ENCODE measurements around the gene CSMD2.

The CSMD2 gene

GRCh38 chr1:33768821-33769220, 396.2 kb downstream of the CSMD2 start:
- in situ Hi-C loops (cut with HindIII; ENCODE audit: low pct_ligation_motif_present, low pct_unique_long_range_greater_than_20kb, low sequenced_read_pairs), result no loop called here
- no peak for DNase-seq

DNA sequence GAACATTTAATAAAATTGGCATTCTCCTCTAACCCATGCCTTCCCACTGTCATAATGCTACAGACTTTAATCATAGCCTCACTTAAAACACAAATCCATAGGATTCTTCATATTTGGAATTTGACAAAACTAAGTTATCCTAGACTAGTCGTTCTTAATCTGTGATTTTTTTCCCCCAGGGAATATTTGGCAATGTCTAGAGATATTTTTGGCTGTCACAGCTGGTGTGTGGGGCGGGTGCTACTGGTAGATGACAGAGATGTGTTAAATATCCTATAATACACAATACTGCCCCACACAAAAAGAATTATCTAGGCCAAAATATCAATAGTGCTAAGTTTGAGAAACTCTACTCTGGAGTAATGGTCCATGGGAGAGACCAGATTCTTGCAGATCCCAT, 396.9 kb downstream of the CSMD2 start:
- in situ Hi-C loops (cut with HindIII; ENCODE audit: low pct_ligation_motif_present, low pct_unique_long_range_greater_than_20kb, low sequenced_read_pairs), result no loop called here
- no peak for DNase-seq

DNA sequence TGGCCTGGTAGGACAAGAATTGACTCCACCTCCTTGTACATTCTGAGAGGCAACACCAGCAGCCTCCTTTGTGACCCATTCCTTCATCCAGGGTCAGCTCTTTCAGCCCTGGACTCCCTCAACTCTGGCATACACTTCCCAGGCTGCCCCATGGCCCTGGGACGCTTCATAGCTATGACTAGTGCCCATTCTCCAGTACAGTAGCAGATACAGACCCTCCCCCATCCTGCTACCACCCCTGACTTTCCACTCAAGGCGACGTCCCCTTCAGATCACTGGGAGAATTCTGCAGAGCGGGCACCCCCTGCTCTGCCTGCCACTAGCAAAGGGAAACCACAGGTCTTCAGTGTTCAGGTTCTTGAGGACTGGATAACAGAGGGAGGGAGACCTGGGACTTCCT, 400.9 kb downstream of the CSMD2 start:
- in situ Hi-C loops (cut with HindIII; ENCODE audit: low pct_ligation_motif_present, low pct_unique_long_range_greater_than_20kb, low sequenced_read_pairs), result no loop called here
- DNase-seq, result no peak

DNA sequence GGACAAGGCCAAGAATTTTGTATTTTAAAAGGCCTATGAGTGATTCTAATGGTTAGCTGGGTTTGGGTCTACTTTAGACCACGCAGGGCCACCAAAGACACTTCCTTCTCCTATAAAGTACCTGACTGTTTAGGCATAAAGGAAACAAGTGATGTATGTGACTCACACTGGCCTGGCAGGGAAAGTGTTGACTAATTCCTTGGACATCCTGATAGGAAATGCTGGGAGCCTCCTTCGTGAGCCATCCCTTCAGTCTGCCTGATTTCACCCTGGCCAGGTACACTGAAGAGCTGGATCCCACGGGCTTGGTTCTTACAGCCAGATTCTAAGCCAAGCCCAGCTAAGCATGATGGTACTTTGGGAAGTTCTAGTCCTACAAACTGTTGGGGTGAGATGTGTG, 401.6 kb downstream of the CSMD2 start:
- no peak for DNase-seq

DNA sequence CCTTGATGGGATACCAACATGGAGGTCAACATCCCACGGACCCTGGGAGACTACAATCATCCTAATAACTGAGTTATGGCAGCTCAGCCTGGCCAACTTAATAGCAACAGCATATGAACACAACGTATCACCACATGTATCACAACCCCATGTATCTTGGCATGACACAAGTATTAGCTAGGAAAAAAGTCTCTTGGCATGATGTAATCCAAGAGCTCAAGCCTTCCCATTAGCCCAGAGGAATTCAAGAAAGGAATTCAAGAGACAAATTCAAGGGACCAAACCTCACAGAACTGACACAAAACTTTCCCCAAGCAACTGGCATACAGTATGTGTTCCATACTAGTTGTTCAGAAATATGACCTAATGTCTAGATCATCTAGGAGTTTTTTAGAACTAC, 402.1 kb downstream of the CSMD2 start:
- no peak for DNase-seq
- in situ Hi-C loops (cut with HindIII; ENCODE audit: low pct_ligation_motif_present, low pct_unique_long_range_greater_than_20kb, low sequenced_read_pairs), result no loop called here

More for the DNA sequence above, 401.6 kb downstream of the CSMD2 start:
- in situ Hi-C loops (cut with HindIII; ENCODE audit: low pct_ligation_motif_present, low pct_unique_long_range_greater_than_20kb, low sequenced_read_pairs), result no loop called here

- in situ Hi-C loops (cut with HindIII; ENCODE audit: low pct_ligation_motif_present, low pct_unique_long_range_greater_than_20kb, low sequenced_read_pairs), result no loop called here
- no peak for DNase-seq
These were observed 402.8 kb downstream of the CSMD2 start for GRCh38 chr1:33762109-33762830.

- DNase-seq, result no peak
- in situ Hi-C loops (cut with HindIII; ENCODE audit: low pct_ligation_motif_present, low pct_unique_long_range_greater_than_20kb, low sequenced_read_pairs), result no loop called here
These were observed 406.3 kb downstream of the CSMD2 start for GRCh38 chr1:33758698-33759097.

DNA sequence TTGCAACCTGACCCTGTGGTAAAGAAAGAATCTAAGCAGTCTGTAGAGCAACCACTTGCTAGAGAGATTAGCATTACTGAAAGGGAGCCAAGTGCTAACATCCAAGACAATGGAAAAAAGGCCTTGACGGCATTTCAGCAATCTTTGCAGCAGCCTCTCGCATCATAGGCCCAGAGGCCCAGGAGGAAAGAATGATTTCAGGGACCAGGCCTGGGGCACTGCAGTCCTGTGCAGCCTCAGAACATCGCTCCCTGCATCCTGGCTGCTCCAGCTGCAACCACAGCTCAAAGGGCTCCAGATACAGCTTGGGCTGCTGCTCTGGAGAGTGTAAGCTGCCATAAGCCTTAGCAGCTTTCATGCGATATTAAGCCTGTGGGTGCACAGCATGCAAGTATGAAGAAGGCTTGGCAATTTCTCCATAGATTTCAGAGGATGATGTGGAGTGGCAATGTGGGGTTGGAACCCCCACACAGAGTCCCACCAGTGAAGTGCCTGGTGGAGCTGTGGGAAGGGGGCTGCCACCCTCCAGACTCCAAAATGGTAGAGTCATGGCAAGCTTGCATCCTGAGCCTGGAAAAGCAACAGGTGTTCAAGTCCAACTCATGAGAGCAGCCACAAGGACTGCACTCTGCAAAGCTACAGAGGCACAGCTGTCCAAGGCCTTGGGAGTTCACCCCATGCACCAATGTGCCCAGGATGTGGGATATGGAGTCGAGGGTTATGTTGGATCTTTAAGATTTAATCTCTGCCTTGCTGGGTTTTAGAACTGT, 411.8 kb downstream of the CSMD2 start:
- DNase-seq, result no peak
- in situ Hi-C loops (cut with HindIII; ENCODE audit: low pct_ligation_motif_present, low pct_unique_long_range_greater_than_20kb, low sequenced_read_pairs), result no loop called here

- in situ Hi-C loops (cut with HindIII; ENCODE audit: low pct_ligation_motif_present, low pct_unique_long_range_greater_than_20kb, low sequenced_read_pairs), result no loop called here
- no peak for DNase-seq
These were observed 419.1 kb downstream of the CSMD2 start for GRCh38 chr1:33745942-33746341.

- no peak for DNase-seq
- in situ Hi-C loops (cut with HindIII; ENCODE audit: low pct_ligation_motif_present, low pct_unique_long_range_greater_than_20kb, low sequenced_read_pairs), result no loop called here
These were observed 421.6 kb downstream of the CSMD2 start for GRCh38 chr1:33743221-33743998.

- no peak for DNase-seq
- in situ Hi-C loops (cut with HindIII; ENCODE audit: low pct_ligation_motif_present, low pct_unique_long_range_greater_than_20kb, low sequenced_read_pairs), result no loop called here
These were observed 422.4 kb downstream of the CSMD2 start for GRCh38 chr1:33742663-33743062.

GRCh38 chr1:33741749-33742148, 423.3 kb downstream of the CSMD2 start:
- DNase-seq, result no peak
- in situ Hi-C loops (cut with HindIII; ENCODE audit: low pct_ligation_motif_present, low pct_unique_long_range_greater_than_20kb, low sequenced_read_pairs), result no loop called here

- DNase-seq, result no peak
- in situ Hi-C loops (cut with HindIII; ENCODE audit: low pct_ligation_motif_present, low pct_unique_long_range_greater_than_20kb, low sequenced_read_pairs), result no loop called here
These were observed 424.8 kb downstream of the CSMD2 start for GRCh38 chr1:33740040-33740744.

- DNase-seq, result no peak
- in situ Hi-C loops (cut with HindIII; ENCODE audit: low pct_ligation_motif_present, low pct_unique_long_range_greater_than_20kb, low sequenced_read_pairs), result no loop called here
These were observed 426.1 kb downstream of the CSMD2 start for GRCh38 chr1:33738976-33739375.

GRCh38 chr1:33738536-33738935, 426.5 kb downstream of the CSMD2 start:
- in situ Hi-C loops (cut with HindIII; ENCODE audit: low pct_ligation_motif_present, low pct_unique_long_range_greater_than_20kb, low sequenced_read_pairs), result no loop called here
- no peak for DNase-seq

GRCh38 chr1:33736496-33736895, 428.5 kb downstream of the CSMD2 start:
- in situ Hi-C loops (cut with HindIII; ENCODE audit: low pct_ligation_motif_present, low pct_unique_long_range_greater_than_20kb, low sequenced_read_pairs), result no loop called here
- DNase-seq, result no peak

- in situ Hi-C loops (cut with HindIII; ENCODE audit: low pct_ligation_motif_present, low pct_unique_long_range_greater_than_20kb, low sequenced_read_pairs), result no loop called here
- no peak for DNase-seq
These were observed 429.4 kb downstream of the CSMD2 start for GRCh38 chr1:33735624-33736023.

DNA sequence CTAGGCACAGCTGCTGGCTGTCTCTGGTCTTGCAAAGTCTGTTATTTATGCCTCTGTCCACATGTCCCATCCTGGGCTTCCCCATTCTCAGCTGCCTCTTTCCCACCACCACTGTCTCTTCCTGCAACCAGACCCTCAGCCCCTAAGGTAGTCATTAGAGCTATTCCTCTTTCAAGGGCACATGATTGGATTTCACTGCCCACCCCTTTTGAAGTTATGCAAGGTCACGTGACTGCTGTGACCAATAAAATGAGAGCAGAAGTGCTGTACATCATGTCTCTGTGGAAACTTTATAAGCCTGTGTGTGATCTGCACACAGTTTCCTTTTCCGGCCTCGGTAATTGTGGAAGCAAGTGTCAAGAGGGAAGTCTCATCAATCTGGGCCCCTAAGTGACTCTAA, 437.7 kb downstream of the CSMD2 start:
- DNase-seq, result no peak
- in situ Hi-C loops (cut with HindIII; ENCODE audit: low pct_ligation_motif_present, low pct_unique_long_range_greater_than_20kb, low sequenced_read_pairs), result no loop called here

- DNase-seq, result no peak
- in situ Hi-C loops (cut with HindIII; ENCODE audit: low pct_ligation_motif_present, low pct_unique_long_range_greater_than_20kb, low sequenced_read_pairs), result no loop called here
These were observed 438.7 kb downstream of the CSMD2 start for GRCh38 chr1:33726274-33726804.
